Kidney (tissue), 14 donors: Measurements from ENCODE around the gene SLC35F1. TPM values are rescaled to one million over a fixed set of nuclear protein-coding genes. Genes with fewer than 3 reads are reported as not detected.

Experiments used
- DNase-seq, 5 donors: peaks; one replicate each; pipeline ENCODE4 v3.0.0-alpha.2; 2013 to 2020
- FAIRE-seq: peaks from 2 replicates; lab custom pipeline; 2012; peaks lifted over from hg19 to GRCh38; lab: Jason Lieb, UNC
- H3K27ac ChIP-seq, 2 donors: one replicate each; pipeline ENCODE4 v1.7.0; 2013; ENCODE audit warnings: low read depth in 2 of 2, low read length in 2 of 2, inconsistent platforms in 1 of 2
- H3K27me3 ChIP-seq: one replicate; pipeline ENCODE4 v1.7.1; 2013; ENCODE audit warnings: low read length, inconsistent platforms; ENCODE audit not compliant: control insufficient read depth, insufficient read depth
- H3K36me3 ChIP-seq, 3 donors: one replicate each; pipeline versions ENCODE4 v1.7.0 to v1.7.1; 2013; ENCODE audit warnings: low read length in 3 of 3, control low read depth in 1 of 3, inconsistent platforms in 1 of 3; ENCODE audit not compliant: insufficient read depth in 3 of 3, control insufficient read depth in 2 of 3
- H3K4me1 ChIP-seq, 3 donors: one replicate each; pipeline versions ENCODE4 v1.7.0 to v1.7.1; 2013; ENCODE audit warnings: low read length in 3 of 3, inconsistent platforms in 1 of 3, low read depth in 1 of 3; ENCODE audit not compliant: control insufficient read depth in 2 of 3, insufficient read depth in 2 of 3
- H3K4me3 ChIP-seq, 3 donors: one replicate each; pipeline versions ENCODE4 v1.7.0 to v1.8.1; 2013; ENCODE audit warnings: low read length in 3 of 3, control low read depth in 1 of 3, inconsistent platforms in 1 of 3
- H3K9ac ChIP-seq, 3 donors: one replicate each; pipeline versions ENCODE4 v1.7.0 to v1.7.1; 2013; ENCODE audit warnings: low read length in 3 of 3, control low read depth in 1 of 3, inconsistent platforms in 1 of 3
- H3K9me3 ChIP-seq, 3 donors: one replicate each; pipeline versions ENCODE4 v1.7.0 to v1.7.1; 2013; ENCODE audit warnings: low read length in 3 of 3, control low read depth in 1 of 3, inconsistent platforms in 1 of 3; ENCODE audit not compliant: control insufficient read depth in 2 of 3, insufficient read depth in 1 of 3
- CTCF ChIP-seq: IDR thresholded peaks from 3 replicates; pipeline ENCODE4 v1.5.1; 2012; ENCODE audit warnings: mild to moderate bottlenecking, moderate library complexity, borderline replicate concordance; ENCODE audit not compliant: insufficient read depth; ENCODE audit errors: extremely low read depth
- intact Hi-C: fragments of 100-400 bp; cut with DNase I; formaldehyde crosslinking; loops from one replicate; pipeline ENCODE4 v1.11.1; 2022
- polyA plus RNA-seq: library from polyadenylated mRNA; stranded (reverse); fragments of 350-450 nt; fragmentation: Illumina TruSeq; extraction: RNeasy Lipid Tissue Mini Kit (QIAGEN cat#74804); gene quantifications from one replicate; pipeline ENCODE4 v1.2.3, GENCODE V29; 2014; ENCODE audit warnings: low read depth, low replicate concordance; ENCODE audit not compliant: insufficient read depth
- total RNA-seq: library from RNA; stranded (reverse); fragmentation: NEBNext Ultra II Directional; extraction: Animal tissue kit (Norgen Biotek cat#: 25700); gene quantifications from one replicate; pipeline ENCODE4 v1.2.1, GENCODE V29; 2021
- donor health status: control.
- donor health status: control.
- donor health status: control.
- donor health status: control.
- donor health status: control.
- donor health status: DM: yes; HTN: yes; CAD: no.
- donor health status: Normal renal cell carcinoma (clear cell type).

Gene SLC35F1
- total and polyA plus RNA-seq, 2 donors from 2014 or later: 0.28 to 0.63 TPM

DNA sequence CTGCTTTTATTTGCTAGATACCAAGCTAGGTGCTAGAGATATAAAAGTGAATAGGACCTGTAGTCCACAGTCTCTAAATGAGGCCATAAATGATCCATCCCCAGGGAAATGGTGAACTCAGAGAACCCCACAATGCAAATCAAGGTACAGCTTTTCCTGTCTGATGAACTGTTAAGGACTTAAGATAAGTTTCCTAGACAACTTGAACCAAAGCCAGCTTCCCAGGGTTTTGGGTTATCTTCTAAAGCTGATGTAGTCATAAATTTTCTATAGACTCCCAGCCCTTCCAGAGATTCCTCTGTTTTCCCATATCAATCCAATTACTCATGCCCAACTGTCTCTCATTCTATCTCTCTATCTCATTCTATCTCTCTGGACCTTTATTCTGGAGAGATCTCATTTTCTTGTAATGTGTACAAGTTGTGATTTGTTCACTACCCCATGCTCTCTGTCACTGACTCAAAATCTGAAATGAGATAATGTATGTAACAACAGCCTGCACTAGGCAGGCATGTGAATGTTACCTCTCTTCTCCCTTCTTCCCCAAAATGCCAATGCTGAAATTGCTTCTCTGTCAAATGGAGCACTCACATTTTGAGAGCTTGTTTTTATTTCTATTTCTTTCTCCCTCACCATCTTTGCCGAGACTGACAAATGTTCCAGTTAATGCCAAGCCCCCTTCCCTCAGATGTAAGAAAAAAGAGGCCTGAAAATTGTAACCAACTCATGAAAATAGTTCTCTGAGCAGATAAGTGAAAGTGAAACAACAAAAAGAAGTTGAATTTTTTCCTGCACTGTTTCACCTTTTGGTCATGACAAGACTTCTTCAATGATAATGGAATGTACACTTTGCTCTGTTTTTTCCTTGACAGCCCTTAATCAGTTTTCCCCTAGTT lies 279.9 kb downstream of the SLC35F1 start:
- H3K4me1 ChIP-seq: no peaks in the 10 kb centered on the region
- no peaks in the 10 kb centered on the region for H3K27me3 ChIP-seq
- no peak overlapping the region for H3K9ac ChIP-seq
- DNase-seq: peak in 2 of 5 donors; percentile 32 to 52
- H3K4me3 ChIP-seq: no peak overlapping the region
- peak overlapping the region in 1 of 2 donors; percentile 41 for H3K27ac ChIP-seq
- intact Hi-C loops: no loop called here
- no peaks in the 10 kb centered on the region for H3K9me3 ChIP-seq
- TF ChIP-seq CTCF: no peak
- no peaks in the 10 kb centered on the region for H3K36me3 ChIP-seq
- FAIRE-seq: no peak

- FAIRE-seq (no peak), DNase-seq (peak in 3 of 5 donors; percentile 31 to 77 (median 53))
- Histone ChIP-seq H3K4me3 (no peak overlapping the region), H3K4me1 (no peaks in the 10 kb centered on the region), H3K9me3 (no peaks in the 10 kb centered on the region), H3K9ac (no peak overlapping the region), H3K36me3 (no peaks in the 10 kb centered on the region), H3K27ac (peak overlapping the region in 1 of 2 donors; percentile 43), H3K27me3 (no peaks in the 10 kb centered on the region)
- intact Hi-C loops: no loop called here
- TF ChIP-seq CTCF: no peak
Measured at GRCh38 chr6:118187568-118188164, 280.6 kb downstream of the SLC35F1 start.

GRCh38 chr6:118188561-118188960 lies 281.5 kb downstream of the SLC35F1 start:
- Histone ChIP-seq H3K9ac (no peak overlapping the region), H3K4me1 (no peaks in the 10 kb centered on the region), H3K36me3 (no peaks in the 10 kb centered on the region), H3K4me3 (no peak overlapping the region), H3K27ac (no peak overlapping the region), H3K27me3 (no peaks in the 10 kb centered on the region), H3K9me3 (no peaks in the 10 kb centered on the region)
- intact Hi-C loops: no loop called here
- TF ChIP-seq CTCF: no peak
- no peak for DNase-seq
- FAIRE-seq: no peak
